Activated naive CD4-positive, alpha-beta T cell treated with anti-CD3 and anti-CD28 coated beads for 36 hours (primary cell): ENCODE data around the gene PLCG1. TPM values are rescaled to one million over a fixed set of nuclear protein-coding genes. Genes with fewer than 3 reads are reported as not detected.
"Not testable (repeated sequence)": the region's sequence is repeated elsewhere in the genome, so short reads cannot be mapped to it uniquely, and the experiment has no call there.

Source experiments
- CTCF ChIA-PET: fragments of 350-600 bp; sonication (Branson Sonifier 250); formaldehyde crosslinking; loops from one replicate; lab custom pipeline; 2021; ENCODE audit warnings: antibody characterized with exemption; lab: Charles Lee
- DNase-seq: peaks from one replicate; pipeline ENCODE4 v3.0.0-alpha.2; 2020
- H3K27ac Mint-ChIP-seq: one replicate; pipeline ENCODE4 v1.8.0; 2021; ENCODE audit warnings: mild to moderate bottlenecking, mixed read lengths
- H3K27me3 Mint-ChIP-seq: one replicate; pipeline ENCODE4 v1.8.0; 2021; ENCODE audit warnings: low read depth, mixed read lengths
- H3K36me3 Mint-ChIP-seq: one replicate; pipeline ENCODE4 v1.8.0; 2021; ENCODE audit warnings: low read depth, mixed read lengths
- H3K4me1 Mint-ChIP-seq: one replicate; pipeline ENCODE4 v1.8.0; 2021; ENCODE audit warnings: low read depth, mixed read lengths
- H3K4me3 Mint-ChIP-seq: one replicate; pipeline ENCODE4 v1.8.0; 2021; ENCODE audit warnings: mild to moderate bottlenecking, moderate library complexity, mixed read lengths
- H3K9me3 Mint-ChIP-seq: one replicate; pipeline ENCODE4 v1.8.0; 2021; ENCODE audit warnings: mixed read lengths
- intact Hi-C: fragments of 100-400 bp; cut with micrococcal nuclease; formaldehyde crosslinking; loops from one replicate; pipeline ENCODE4 v1.15.1; 2023
- total RNA-seq, 2 experiments: library from RNA; stranded (reverse); gene quantifications; one replicate each; pipeline ENCODE4 v1.2.3, GENCODE V29; 2021

Gene PLCG1
- total RNA-seq, 2 experiments from 2014 or later: 117 to 136 TPM

GRCh38 chr20:41110012-41110411, 27.3 kb upstream of the PLCG1 start:
- H3K27ac Mint-ChIP-seq: no peak overlapping the region

GRCh38 chr20:41110930-41111577, 26.3 kb upstream of the PLCG1 start:
- DNase-seq: no peak
- Mint-ChIP-seq H3K4me1 (no peaks in the 10 kb centered on the region), H3K36me3 (peaks cover 28% of the 10 kb centered on the region), H3K27ac (peak overlapping the region; percentile 3), H3K4me3 (no peak overlapping the region), H3K9me3 (no peaks in the 10 kb centered on the region), H3K27me3 (no peaks in the 10 kb centered on the region)
- CTCF ChIA-PET: interaction anchor here (0.9 to 3.3 kb wide), 4 partner anchors 16 to 148 kb away, joined by 3 to 10 read pairs (median 4); no protein-coding TSS in a partner anchor
- intact Hi-C loops: no loop called here

More at GRCh38 chr20:41110012-41110411, 27.3 kb upstream of the PLCG1 start:
- intact Hi-C loops: no loop called here
- H3K9me3 Mint-ChIP-seq: no peaks in the 10 kb centered on the region
- no peaks in the 10 kb centered on the region for H3K27me3 Mint-ChIP-seq
- peaks cover 23% of the 10 kb centered on the region for H3K36me3 Mint-ChIP-seq
- CTCF ChIA-PET: interaction anchor here (1.2 to 1.3 kb wide), 2 partner anchors 15 to 142 kb away, joined by 3 to 6 read pairs; no protein-coding TSS in a partner anchor
- DNase-seq: no peak
- H3K4me3 Mint-ChIP-seq: no peak overlapping the region
- no peaks in the 10 kb centered on the region for H3K4me1 Mint-ChIP-seq

GRCh38 chr20:41111578-41111951, 25.8 kb upstream of the PLCG1 start:
- no peak for DNase-seq
- intact Hi-C loops: no loop called here
- CTCF ChIA-PET: interaction anchor here (0.7 to 3.3 kb wide), 5 partner anchors 17 to 149 kb away, joined by 3 to 10 read pairs (median 4); no protein-coding TSS in a partner anchor
- no peaks in the 10 kb centered on the region for H3K4me1 Mint-ChIP-seq
- peaks cover 32% of the 10 kb centered on the region for H3K36me3 Mint-ChIP-seq
- H3K27me3 Mint-ChIP-seq: no peaks in the 10 kb centered on the region
- no peaks in the 10 kb centered on the region for H3K9me3 Mint-ChIP-seq
- no peak overlapping the region for H3K27ac Mint-ChIP-seq
- no peak overlapping the region for H3K4me3 Mint-ChIP-seq

- no peak overlapping the region for H3K27ac Mint-ChIP-seq
- intact Hi-C loops: no loop called here
- H3K4me1 Mint-ChIP-seq: no peaks in the 10 kb centered on the region
These were observed 20.9 kb upstream of the PLCG1 start for GRCh38 chr20:41116282-41116956.

GRCh38 chr20:41118159-41118558, 19.2 kb upstream of the PLCG1 start:
- H3K27me3 Mint-ChIP-seq, H3K9me3 Mint-ChIP-seq, H3K4me1 Mint-ChIP-seq, H3K27ac Mint-ChIP-seq, intact Hi-C loops, DNase-seq, H3K4me3 Mint-ChIP-seq: not testable (repeated sequence)
- CTCF ChIA-PET: interaction anchor here (0.7 kb wide), 1 partner anchor 112 kb away, joined by 3 read pairs; no protein-coding TSS in a partner anchor
- H3K36me3 Mint-ChIP-seq: peaks cover 46% of the 10 kb centered on the region

More at GRCh38 chr20:41116282-41116956, 20.9 kb upstream of the PLCG1 start:
- H3K36me3 Mint-ChIP-seq: peaks cover 43% of the 10 kb centered on the region
- H3K9me3 Mint-ChIP-seq: no peaks in the 10 kb centered on the region
- no peak for DNase-seq
- CTCF ChIA-PET: interaction anchor here (0.6 kb wide), 1 partner anchor 148 kb away, joined by 6 read pairs; no protein-coding TSS in a partner anchor
- H3K27me3 Mint-ChIP-seq: no peaks in the 10 kb centered on the region
- H3K4me3 Mint-ChIP-seq: no peak overlapping the region

- intact Hi-C loops: no loop called here
- Mint-ChIP-seq H3K27me3 (no peaks in the 10 kb centered on the region), H3K4me3 (no peak overlapping the region), H3K36me3 (peaks cover 45% of the 10 kb centered on the region), H3K4me1 (no peaks in the 10 kb centered on the region), H3K9me3 (no peaks in the 10 kb centered on the region), H3K27ac (no peak overlapping the region)
- CTCF ChIA-PET: no interaction called here
- DNase-seq: no peak
These were observed 18.7 kb upstream of the PLCG1 start for GRCh38 chr20:41118632-41119031.

- intact Hi-C loops: no loop called here
- DNase-seq: no peak
- CTCF ChIA-PET: interaction anchor here (1.3 to 3.2 kb wide), 5 partner anchors 15 to 291 kb away, joined by 4 to 18 read pairs (median 5); no protein-coding TSS in a partner anchor
- Mint-ChIP-seq H3K27me3 (no peaks in the 10 kb centered on the region), H3K4me3 (no peak overlapping the region), H3K36me3 (peaks cover 39% of the 10 kb centered on the region), H3K27ac (no peak overlapping the region), H3K9me3 (no peaks in the 10 kb centered on the region), H3K4me1 (no peaks in the 10 kb centered on the region)
These were observed 17.5 kb upstream of the PLCG1 start for GRCh38 chr20:41119614-41120561.

- DNase-seq: no peak
- Mint-ChIP-seq H3K27me3 (no peaks in the 10 kb centered on the region), H3K27ac (peak overlapping the region; percentile 50), H3K9me3 (no peaks in the 10 kb centered on the region), H3K36me3 (peaks cover 37% of the 10 kb centered on the region), H3K4me3 (no peak overlapping the region), H3K4me1 (no peaks in the 10 kb centered on the region)
- intact Hi-C loops: no loop called here
- CTCF ChIA-PET: interaction anchor here (1.0 to 3.2 kb wide), 8 partner anchors 13 to 290 kb away, joined by 3 to 18 read pairs (median 4); partner anchors contain the start of gene PLCG1
These were observed 15.9 kb upstream of the PLCG1 start for GRCh38 chr20:41121399-41121798.

- Mint-ChIP-seq H3K9me3 (no peaks in the 10 kb centered on the region), H3K27ac (no peak overlapping the region), H3K36me3 (peaks cover 36% of the 10 kb centered on the region), H3K4me1 (no peaks in the 10 kb centered on the region), H3K27me3 (no peaks in the 10 kb centered on the region), H3K4me3 (no peak overlapping the region)
- intact Hi-C loops: no loop called here
- CTCF ChIA-PET: no interaction called here
- DNase-seq: no peak
These were observed 13.7 kb upstream of the PLCG1 start for GRCh38 chr20:41123631-41124030.

GRCh38 chr20:41124451-41125094, 12.8 kb upstream of the PLCG1 start:
- H3K4me3 Mint-ChIP-seq: no peak overlapping the region
- H3K27ac Mint-ChIP-seq: no peak overlapping the region
- no peaks in the 10 kb centered on the region for H3K27me3 Mint-ChIP-seq
- no peaks in the 10 kb centered on the region for H3K4me1 Mint-ChIP-seq
- DNase-seq: no peak
- no peaks in the 10 kb centered on the region for H3K9me3 Mint-ChIP-seq
- H3K36me3 Mint-ChIP-seq: peaks cover 36% of the 10 kb centered on the region
- CTCF ChIA-PET: interaction anchor here (2.9 kb wide), 1 partner anchor 11 kb away, joined by 9 read pairs; no protein-coding TSS in a partner anchor
- intact Hi-C loops: no loop called here
